Spleen (tissue), 11 donors: ENCODE results near the gene LARP1. TPM values are rescaled to one million over a fixed set of nuclear protein-coding genes. Genes with fewer than 3 reads are reported as not detected.

Experiments
- DNase-seq: peaks from one replicate; pipeline ENCODE4 v3.0.0-alpha.2; 2020
- H3K27ac ChIP-seq, 8 donors: fragments of 200-600 bp; sonication (generic) in 7 of 8; 1 replicate in 4 of 8; 2 replicates in 4 of 8; pipeline versions ENCODE4 v1.5.0 to v1.8.0; 2016 to 2021; ENCODE audit warnings: inconsistent platforms in 4 of 8, mild to moderate bottlenecking in 4 of 8, moderate library complexity in 1 of 8
- H3K27me3 ChIP-seq, 7 donors: fragments of 200-600 bp; sonication (generic) in 6 of 7; replicated peaks in 1 of 7; 1 replicate in 4 of 7; 2 replicates in 3 of 7; pipeline versions ENCODE4 v1.5.0 to v1.8.0; 2016 to 2021; ENCODE audit warnings: inconsistent platforms in 3 of 7, mild to moderate bottlenecking in 1 of 7
- H3K36me3 ChIP-seq, 6 donors: fragments of 200-600 bp; sonication (generic) in 5 of 6; 1 replicate in 4 of 6; 2 replicates in 2 of 6; pipeline versions ENCODE4 v1.5.0 to v1.8.0; 2016 to 2021; ENCODE audit warnings: inconsistent platforms in 2 of 6
- H3K4me1 ChIP-seq, 6 donors: fragments of 200-600 bp; sonication (generic) in 5 of 6; 1 replicate in 3 of 6; 2 replicates in 3 of 6; pipeline versions ENCODE4 v1.5.0 to v1.8.0; 2016 to 2021; ENCODE audit warnings: inconsistent platforms in 3 of 6
- H3K4me3 ChIP-seq, 8 donors: fragments of 200-600 bp; sonication (generic) in 7 of 8; 1 replicate in 4 of 8; 2 replicates in 4 of 8; pipeline versions ENCODE4 v1.5.0 to v1.8.0; 2016 to 2021; ENCODE audit warnings: inconsistent platforms in 4 of 8, mild to moderate bottlenecking in 4 of 8, moderate library complexity in 2 of 8
- H3K9me3 ChIP-seq, 8 donors: fragments of 200-600 bp; sonication (generic) in 7 of 8; 1 replicate in 4 of 8; 2 replicates in 4 of 8; pipeline versions ENCODE4 v1.5.0 to v1.8.0; 2016 to 2021; ENCODE audit warnings: inconsistent platforms in 4 of 8
- POLR2A ChIP-seq, 3 donors: fragments of 450-650 bp; IDR thresholded peaks; one replicate each; pipeline ENCODE4 v1.5.1; 2017; ENCODE audit warnings: antibody characterized with exemption in 3 of 3, mild to moderate bottlenecking in 1 of 3
- POLR2AphosphoS5 ChIP-seq, 3 donors: sonication (generic); formaldehyde crosslinking; IDR thresholded peaks; one replicate each; pipeline ENCODE4 v1.5.1; 2017; ENCODE audit warnings: antibody characterized with exemption in 3 of 3
- WGBS, 5 donors: extraction: QIAGEN DNeasy Blood & Tissue Kit in 3 of 5; methylation state at CpG; one replicate each; pipeline versions ENCODE4 v1.1.5 to v1.1.7; 2013 to 2018; 5-methylcytosine and 5-hydroxymethylcytosine counted together
- intact Hi-C: fragments of 100-400 bp; cut with DNase I; formaldehyde crosslinking; loops from one replicate; pipeline ENCODE4 v1.15.0; 2023; ENCODE audit warnings: low total_unique reads
- polyA plus RNA-seq, 3 donors: library from polyadenylated mRNA; stranded (reverse); fragments of 200-250 nt; gene quantifications; one replicate each; pipeline ENCODE4 v1.2.1, GENCODE V29; 2013
- total RNA-seq, 7 donors: library from RNA; depleted of rRNA in 3 of 7; stranded (reverse); fragments of >200 nt in 3 of 7; fragmentation: NEBNext Ultra II Directional in 4 of 7; extraction: Animal tissue kit (Norgen Biotek cat#: 25700) in 4 of 7; gene quantifications; one replicate each; pipeline versions ENCODE4 v1.1.0 to v1.2.1, GENCODE V29; 2016 to 2021
- TF ChIP-seq, protein P1 (sequence below), 11 experiments: fragments of 200-600 bp in 7 of 11; fragments of 450-650 bp in 4 of 11; sonication (generic) in 4 of 11; IDR thresholded peaks in 8 of 11; conservative IDR thresholded peaks in 3 of 11; 1 replicate in 7 of 11; 2 replicates in 4 of 11; pipeline versions ENCODE4 v1.4.0 to v1.8.0; 2016 to 2021; ENCODE audit warnings: antibody characterized with exemption in 11 of 11, inconsistent platforms in 4 of 11, mild to moderate bottlenecking in 1 of 11
- donor health status: healthy with polysubstance abuse.
- donor health status: DM: no; HTN: no; CAD: no; lungs with moderate emphysema.
- donor health status: DM: no; HTN: no; CAD: no.
- donor health status: Bipolar disorder and iron deficiency.
- donor health status: healthy.
- donor health status: DM: no; HTN: no; CAD: no.
- donor health status: DM: yes; HTN: yes; CAD: no.

The LARP1 gene
- total and polyA plus RNA-seq, 10 donors = 13.8 to 168 (median 120) TPM

DNA sequence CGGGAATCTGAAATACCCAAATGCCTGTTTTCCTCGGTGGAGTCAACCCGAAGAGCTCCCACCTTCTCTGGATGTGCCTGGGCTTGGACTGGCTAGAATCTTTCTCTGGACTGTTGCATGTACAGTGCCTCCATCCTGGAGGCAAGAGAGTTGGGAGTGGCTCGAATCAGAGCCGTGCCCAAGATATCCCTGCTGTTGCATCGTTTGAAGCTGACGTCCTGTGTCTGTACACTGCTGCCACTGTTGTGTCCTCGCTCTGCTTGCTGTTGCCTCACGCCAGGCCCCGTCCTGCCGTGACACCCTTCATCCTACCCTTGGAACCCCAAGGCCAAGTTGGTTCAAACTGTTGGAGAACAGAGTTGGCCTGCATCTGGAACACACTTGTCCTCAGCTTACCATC, 59.8 kb downstream of the LARP1 start:
- TF ChIP-seq POLR2A (IDR thresholded peaks at IDR 0.05) = no peak
- peak in 1 of 3 donors; percentile 19 for TF ChIP-seq POLR2AphosphoS5 (IDR thresholded peaks at IDR 0.05)
- Histone ChIP-seq H3K9me3 (no peaks in the 10 kb centered on the region), H3K4me1 (peaks cover 0 to 58% (median 34%) of the 10 kb centered on the region in 6 donors), H3K36me3 (peaks cover 0 to 100% (median 65%) of the 10 kb centered on the region in 6 donors), H3K4me3 (no peak overlapping the region), H3K27ac (no peak overlapping the region), H3K27me3 (no peaks in the 10 kb centered on the region)
- no peak for DNase-seq
- WGBS, 5 donors = 89 to 97% (median 93%) methylated on average over 11 of the region's 11 CpGs
- intact Hi-C loops = loop anchor here (10.0 kb wide), 1 partner anchor 60 kb away; the partner anchor contains the start of gene LARP1

DNA sequence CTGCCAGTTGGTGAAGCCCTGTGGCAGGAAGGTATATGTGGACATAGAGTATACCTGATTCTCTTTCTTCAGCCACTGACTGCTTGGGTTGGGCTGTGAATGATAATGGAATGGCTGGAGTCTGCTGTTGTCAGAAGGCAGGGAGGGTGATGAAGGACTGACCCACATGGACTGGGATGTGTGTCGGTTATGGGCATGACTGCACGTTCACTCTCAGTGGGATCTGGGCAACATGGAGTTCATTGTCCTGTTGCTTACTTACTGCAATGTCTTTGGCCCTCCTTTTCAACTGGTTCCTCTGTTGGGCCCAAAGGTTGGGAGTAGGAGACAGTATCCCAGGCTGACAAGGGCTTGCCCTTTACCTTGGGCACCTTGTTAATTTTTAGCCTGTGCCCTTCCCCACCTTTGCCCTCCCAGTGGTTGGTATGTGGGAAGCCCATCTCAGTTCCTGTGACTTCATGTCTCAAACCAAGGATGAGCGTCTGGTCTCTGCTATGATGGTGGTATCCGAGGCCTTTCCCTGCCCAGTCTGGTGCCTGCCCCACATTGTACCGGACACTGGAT, 60.6 kb downstream of the LARP1 start:
- TF ChIP-seq, protein P1, sequence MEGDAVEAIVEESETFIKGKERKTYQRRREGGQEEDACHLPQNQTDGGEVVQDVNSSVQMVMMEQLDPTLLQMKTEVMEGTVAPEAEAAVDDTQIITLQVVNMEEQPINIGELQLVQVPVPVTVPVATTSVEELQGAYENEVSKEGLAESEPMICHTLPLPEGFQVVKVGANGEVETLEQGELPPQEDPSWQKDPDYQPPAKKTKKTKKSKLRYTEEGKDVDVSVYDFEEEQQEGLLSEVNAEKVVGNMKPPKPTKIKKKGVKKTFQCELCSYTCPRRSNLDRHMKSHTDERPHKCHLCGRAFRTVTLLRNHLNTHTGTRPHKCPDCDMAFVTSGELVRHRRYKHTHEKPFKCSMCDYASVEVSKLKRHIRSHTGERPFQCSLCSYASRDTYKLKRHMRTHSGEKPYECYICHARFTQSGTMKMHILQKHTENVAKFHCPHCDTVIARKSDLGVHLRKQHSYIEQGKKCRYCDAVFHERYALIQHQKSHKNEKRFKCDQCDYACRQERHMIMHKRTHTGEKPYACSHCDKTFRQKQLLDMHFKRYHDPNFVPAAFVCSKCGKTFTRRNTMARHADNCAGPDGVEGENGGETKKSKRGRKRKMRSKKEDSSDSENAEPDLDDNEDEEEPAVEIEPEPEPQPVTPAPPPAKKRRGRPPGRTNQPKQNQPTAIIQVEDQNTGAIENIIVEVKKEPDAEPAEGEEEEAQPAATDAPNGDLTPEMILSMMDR (IDR thresholded peaks at IDR 0.05 in 8 of 11, conservative IDR thresholded peaks at IDR 0.05 in 3 of 11) = no peak
- TF ChIP-seq POLR2AphosphoS5 (IDR thresholded peaks at IDR 0.05) = peak in 1 of 3 donors; percentile 7
- intact Hi-C loops = loop anchor here (10.0 kb wide), 1 partner anchor 61 kb away; the partner anchor contains the start of gene LARP1

DNA sequence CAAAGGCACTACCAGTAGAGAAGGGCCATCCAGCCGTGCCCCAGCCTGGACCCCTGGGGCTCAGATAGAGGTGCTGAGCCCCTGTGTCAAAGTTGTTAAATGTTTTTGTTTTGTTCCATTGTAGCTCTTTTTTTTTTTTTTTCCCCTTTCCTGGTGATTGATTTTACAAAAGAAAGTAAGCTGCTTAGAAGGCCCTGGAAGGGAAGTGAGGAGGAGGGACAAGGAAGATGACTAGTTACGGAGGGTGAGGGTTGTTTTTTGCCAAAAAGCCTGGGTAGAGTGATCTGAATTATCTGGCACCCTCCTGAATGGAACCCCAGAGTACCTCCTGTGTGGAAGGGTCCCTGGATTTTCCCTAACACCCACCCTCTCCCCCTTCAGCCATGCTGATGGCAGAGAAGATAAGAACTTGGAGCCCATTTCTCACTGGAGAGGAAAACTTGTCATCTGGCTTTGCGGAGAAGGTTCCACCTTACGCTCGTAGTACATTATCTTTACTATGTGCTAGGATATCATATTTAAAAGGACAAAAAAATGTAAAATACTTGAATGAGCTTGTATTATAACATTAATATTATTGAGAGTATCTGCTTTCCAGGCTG, 61.8 kb downstream of the LARP1 start:
- Histone ChIP-seq H3K27me3 (no peaks in the 10 kb centered on the region), H3K4me3 (no peak overlapping the region), H3K36me3 (peaks cover 0 to 100% (median 51%) of the 10 kb centered on the region in 6 donors), H3K27ac (peak overlapping the region in 1 of 8 donors; percentile 56), H3K9me3 (no peaks in the 10 kb centered on the region), H3K4me1 (peaks cover 0 to 39% (median 19%) of the 10 kb centered on the region in 6 donors)
- 85 to 95% (median 91%) methylated on average over 5 of the region's 5 CpGs for WGBS, 5 donors
- TF ChIP-seq, protein P1 (IDR thresholded peaks at IDR 0.05 in 8 of 11, conservative IDR thresholded peaks at IDR 0.05 in 3 of 11) = no peak
- TF ChIP-seq POLR2A (IDR thresholded peaks at IDR 0.05) = no peak
- TF ChIP-seq POLR2AphosphoS5 (IDR thresholded peaks at IDR 0.05) = no peak
- DNase-seq = no peak
- intact Hi-C loops = loop anchor here (10.0 kb wide), 1 partner anchor 62 kb away; the partner anchor contains the start of gene LARP1

More for the DNA sequence above, 60.6 kb downstream of the LARP1 start:
- H3K36me3 ChIP-seq = peaks cover 0 to 100% (median 60%) of the 10 kb centered on the region in 6 donors
- no peak for DNase-seq
- H3K9me3 ChIP-seq = no peaks in the 10 kb centered on the region
- H3K4me1 ChIP-seq = peaks cover 0 to 51% (median 29%) of the 10 kb centered on the region in 6 donors
- H3K27me3 ChIP-seq = no peaks in the 10 kb centered on the region
- no peak overlapping the region for H3K4me3 ChIP-seq
- 87 to 94% (median 91%) methylated on average over 5 of the region's 5 CpGs for WGBS, 5 donors
- H3K27ac ChIP-seq = no peak overlapping the region

DNA sequence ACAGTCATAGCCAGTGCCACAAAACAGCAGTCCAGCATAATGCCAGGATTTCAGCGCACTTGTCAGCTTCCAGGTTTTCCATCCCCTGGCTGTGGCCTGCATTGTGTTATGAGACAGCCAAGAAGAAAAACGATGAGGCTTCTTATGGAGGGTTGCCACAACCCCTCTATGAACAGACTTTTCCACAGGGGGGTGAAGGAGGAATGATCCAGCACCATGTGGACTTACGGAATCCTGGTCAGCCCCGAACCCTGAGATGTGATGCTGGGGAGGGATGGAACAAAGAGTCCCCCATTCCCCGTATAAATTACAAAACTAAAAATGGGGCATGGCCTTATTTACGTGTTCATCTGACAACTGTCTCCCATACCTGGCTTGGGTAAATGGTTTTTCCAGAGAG, 62.6 kb downstream of the LARP1 start:
- Histone ChIP-seq H3K4me1 (peaks cover 0 to 30% (median 12%) of the 10 kb centered on the region in 6 donors), H3K9me3 (no peaks in the 10 kb centered on the region), H3K27me3 (no peaks in the 10 kb centered on the region), H3K4me3 (no peak overlapping the region), H3K36me3 (peaks cover 0 to 100% (median 50%) of the 10 kb centered on the region in 6 donors), H3K27ac (peak overlapping the region in 6 of 8 donors; percentile 2 to 62 (median 40))
- TF ChIP-seq, protein P1 (IDR thresholded peaks at IDR 0.05 in 8 of 11, conservative IDR thresholded peaks at IDR 0.05 in 3 of 11) = no peak
- TF ChIP-seq POLR2AphosphoS5 (IDR thresholded peaks at IDR 0.05) (no peak), POLR2A (IDR thresholded peaks at IDR 0.05) (no peak)
- intact Hi-C loops = loop anchor here (10.0 kb wide), 1 partner anchor 63 kb away; the partner anchor contains the start of gene LARP1
- no peak for DNase-seq
- WGBS, 5 donors = 90 to 95% (median 93%) methylated on average over 6 of the region's 6 CpGs
